ENCODE results near the gene LAPTM5.

The LAPTM5 gene

GRCh38 chr1:30713311-30713710, 44.3 kb downstream of the LAPTM5 start (continued):
- TF ChIP-seq ZSCAN4 (tag by site-specific recombination; IDR thresholded peaks at IDR 0.05) (peak; percentile 84), KLF9 (tag by site-specific recombination; IDR thresholded peaks at IDR 0.05; ENCODE audit: low read depth) (peak; percentile 43; the same call in 1 of the 2 replicates), GLI4 (tag by site-specific recombination; IDR thresholded peaks at IDR 0.05) (no peak)

GRCh38 chr1:30712583-30712982, 45.0 kb downstream of the LAPTM5 start:
- CTCF ChIA-PET: interaction anchor here (0.7 to 0.8 kb wide), 2 partner anchors 332 to 1111 kb away, joined by 3 read pairs; no protein-coding TSS in a partner anchor

GRCh38 chr1:30710407-30710806, 47.2 kb downstream of the LAPTM5 start:
- no peak for TF ChIP-seq ZNF530 (tag by site-specific recombination; IDR thresholded peaks at IDR 0.05; ENCODE audit: low read depth)
- no peak overlapping the region for H3K4me3 ChIP-seq (ENCODE audit: low read depth, low read length)
- ChIA-PET CTCF (no interaction called here), POLR2A (no interaction called here)
- H3K4me1 ChIP-seq (ENCODE audit: control insufficient read depth, insufficient read depth, low read length): no peaks in the 10 kb centered on the region
- no peaks in the 10 kb centered on the region for H3K9me3 ChIP-seq (ENCODE audit: control insufficient read depth, insufficient read depth, low read depth, low read length)
- no peaks in the 10 kb centered on the region for H3K36me3 ChIP-seq (ENCODE audit: control insufficient read depth in 2 of 2, insufficient read depth in 1 of 2, low read length in 2 of 2)
- H3K27ac ChIP-seq (ENCODE audit: extremely low read depth, low read depth, low read length): no peak overlapping the region

More at GRCh38 chr1:30712583-30712982, 45.0 kb downstream of the LAPTM5 start:
- Histone ChIP-seq H3K9me3 (ENCODE audit: control insufficient read depth, insufficient read depth, low read depth, low read length) (no peaks in the 10 kb centered on the region), H3K4me1 (ENCODE audit: control insufficient read depth, insufficient read depth, low read length) (no peaks in the 10 kb centered on the region), H3K4me3 (ENCODE audit: low read depth, low read length) (no peak overlapping the region), H3K36me3 (ENCODE audit: control insufficient read depth in 2 of 2, insufficient read depth in 1 of 2, low read length in 2 of 2) (no peaks in the 10 kb centered on the region), H3K27ac (ENCODE audit: extremely low read depth, low read depth, low read length) (no peak overlapping the region)
- POLR2A ChIA-PET: no interaction called here
- no peak for TF ChIP-seq GLIS1 (tag by site-specific recombination; IDR thresholded peaks at IDR 0.05)
- no peak for TF ChIP-seq ZNF169 (tag by site-specific recombination; IDR thresholded peaks at IDR 0.05)
- TF ChIP-seq YY2 (tag by site-specific recombination; IDR thresholded peaks at IDR 0.05): no peak
- TF ChIP-seq ZNF623 (tag by site-specific recombination; IDR thresholded peaks at IDR 0.05): no peak
- no peak for TF ChIP-seq ZBTB26 (tag by site-specific recombination; optimal IDR thresholded peaks at IDR 0.05)
- TF ChIP-seq KLF10 (tag by site-specific recombination; IDR thresholded peaks at IDR 0.05): no peak
- TF ChIP-seq ZNF426 (tag by site-specific recombination; IDR thresholded peaks at IDR 0.05): no peak
- no peak for TF ChIP-seq ZNF529 (tag by site-specific recombination; IDR thresholded peaks at IDR 0.05; ENCODE audit: insufficient replicate concordance)
- no peak for TF ChIP-seq ZNF837 (tag by site-specific recombination; IDR thresholded peaks at IDR 0.05)
- no peak for TF ChIP-seq ZNF2 (tag by site-specific recombination; IDR thresholded peaks at IDR 0.05)
- no peak for TF ChIP-seq ZNF843 (tag by site-specific recombination; IDR thresholded peaks at IDR 0.05)
- no peak for TF ChIP-seq ZNF280D (tag by site-specific recombination; IDR thresholded peaks at IDR 0.05)
- no peak for TF ChIP-seq ZNF791 (tag by site-specific recombination; IDR thresholded peaks at IDR 0.05)
- no peak for TF ChIP-seq MEIS1 (CRISPR knock-in tag; IDR thresholded peaks at IDR 0.05; ENCODE audit: borderline replicate concordance)
- no peak for TF ChIP-seq ZSCAN30 (tag by site-specific recombination; IDR thresholded peaks at IDR 0.05)

All from HEK293 (cell line).